Fibroblast of lung (primary cell): ENCODE measurements around the gene ASL. TPM values are rescaled to one million over a fixed set of nuclear protein-coding genes. Genes with fewer than 3 reads are reported as not detected.
A peak's percentile ranks its signal among the peaks of the same experiment; 100 is the strongest.
"Not testable (repeated sequence)": the region's sequence is repeated elsewhere in the genome, so short reads cannot be mapped to it uniquely, and the experiment has no call there.

Source experiments
- DNase-seq, 2 donors: peaks; one replicate each; pipeline versions ENCODE4 v3.0.0 to v3.0.0-alpha.2; 2010; ENCODE audit warnings: low read depth in 2 of 2
- H2AFZ ChIP-seq: 2 replicates; pipeline ENCODE4 v1.5.1; 2012; ENCODE audit warnings: low read length, control low read depth, inconsistent platforms
- H3K27ac ChIP-seq: 2 replicates; pipeline ENCODE4 v1.5.1; 2011; ENCODE audit warnings: low read length, control low read depth; ENCODE audit not compliant: insufficient read depth
- H3K27me3 ChIP-seq: 2 replicates; pipeline ENCODE4 v1.5.1; 2011; ENCODE audit warnings: mild to moderate bottlenecking, low read length; ENCODE audit not compliant: control insufficient read depth, insufficient read depth
- H3K36me3 ChIP-seq: 2 replicates; pipeline ENCODE4 v1.5.1; 2011; ENCODE audit warnings: low read length; ENCODE audit not compliant: control insufficient read depth, insufficient read depth
- H3K4me1 ChIP-seq: 2 replicates; pipeline ENCODE4 v1.5.1; 2011; ENCODE audit warnings: low read length; ENCODE audit not compliant: control insufficient read depth, insufficient read depth; ENCODE audit errors: extremely low read depth
- H3K4me2 ChIP-seq: 2 replicates; pipeline ENCODE4 v1.5.1; 2011; ENCODE audit warnings: low read length, control low read depth; ENCODE audit not compliant: insufficient read depth; ENCODE audit errors: extremely low read depth
- H3K4me3 ChIP-seq, 4 experiments: fragments of 200-600 bp in 1 of 4; sonication (generic) in 1 of 4; replicated peaks in 1 of 4; 2 replicates each; pipeline ENCODE4 v1.5.1; 2011 to 2016; ENCODE audit warnings: low read length in 4 of 4, low read depth in 3 of 4, mild to moderate bottlenecking in 3 of 4, control low read depth in 2 of 4, inconsistent platforms in 1 of 4, mixed read lengths in 1 of 4; ENCODE audit not compliant: insufficient read depth in 1 of 4; ENCODE audit errors: control extremely low read depth in 1 of 4
- H3K79me2 ChIP-seq: 2 replicates; pipeline ENCODE4 v1.5.1; 2012; ENCODE audit warnings: mild to moderate bottlenecking, low read length, inconsistent platforms; ENCODE audit not compliant: control insufficient read depth, insufficient read depth
- H3K9ac ChIP-seq: 2 replicates; pipeline ENCODE4 v1.5.1; 2011; ENCODE audit warnings: mild to moderate bottlenecking, low read length, control low read depth; ENCODE audit not compliant: insufficient read depth
- H3K9me3 ChIP-seq: 2 replicates; pipeline ENCODE4 v1.5.1; 2012; ENCODE audit warnings: low read depth, low read length; ENCODE audit not compliant: control insufficient read depth, insufficient read depth
- H4K20me1 ChIP-seq: 2 replicates; pipeline ENCODE4 v1.5.1; 2011; ENCODE audit warnings: low read length; ENCODE audit not compliant: control insufficient read depth, insufficient read depth; ENCODE audit errors: extremely low read depth
- CTCF ChIP-seq, 2 donors: IDR thresholded peaks in 1 of 2; conservative IDR thresholded peaks in 1 of 2; 1 replicate in 1 of 2; 2 replicates in 1 of 2; pipeline ENCODE4 v1.5.1; 2011 to 2012; ENCODE audit warnings: low read length in 2 of 2, control low read depth in 1 of 2, inconsistent platforms in 1 of 2, low read depth in 1 of 2, mild to moderate bottlenecking in 1 of 2
- EZH2 ChIP-seq: IDR thresholded peaks from 2 replicates; pipeline ENCODE4 v1.5.1; 2012; ENCODE audit warnings: low read length, control low read depth, mild to moderate bottlenecking; ENCODE audit errors: missing control alignments
- polyA plus RNA-seq, 2 donors: library from polyadenylated mRNA; depleted of rRNA in 1 of 2; stranded (reverse) in 1 of 2; unstranded in 1 of 2; fragments of >200 nt; gene quantifications; 2 replicates each; pipeline ENCODE4 v1.2.1, GENCODE V29; 2011 to 2012; ENCODE audit warnings: missing spikeins in 1 of 2
- total RNA-seq: library from RNA; depleted of rRNA; stranded (reverse); fragments of >200 nt; gene quantifications from 2 replicates; pipeline ENCODE4 v1.2.1, GENCODE V29; 2014

The ASL gene
- total and polyA plus RNA-seq, 2 donors (not counting 1 experiment from before 2014, with no cell fraction given): 27.0 to 36.0 TPM

GRCh38 chr7:66060796-66061195, 14.8 kb upstream of the ASL start:
- Histone ChIP-seq H3K4me3 (no peak overlapping the region), H4K20me1 (no peaks in the 10 kb centered on the region), H3K4me2 (no peak overlapping the region), H3K27me3 (no peaks in the 10 kb centered on the region), H3K4me1 (no peaks in the 10 kb centered on the region), H2AFZ (no peak overlapping the region), H3K9ac (no peak overlapping the region), H3K9me3 (no peaks in the 10 kb centered on the region), H3K79me2 (no peaks in the 10 kb centered on the region), H3K27ac (no peak overlapping the region), H3K36me3 (no peaks in the 10 kb centered on the region)
- TF ChIP-seq EZH2 (no peak), CTCF (conservative IDR thresholded peaks at IDR 0.05 in 1 of 2, IDR thresholded peaks at IDR 0.05 in 1 of 2; ENCODE audit: low read depth in 1 of 2, low read length in 2 of 2) (no peak)
- DNase-seq: no peak

- H3K27me3 ChIP-seq: no peaks in the 10 kb centered on the region
- no peaks in the 10 kb centered on the region for H4K20me1 ChIP-seq
- no peak overlapping the region for H3K4me3 ChIP-seq
- no peaks in the 10 kb centered on the region for H3K9me3 ChIP-seq
- no peak for TF ChIP-seq CTCF (conservative IDR thresholded peaks at IDR 0.05 in 1 of 2, IDR thresholded peaks at IDR 0.05 in 1 of 2; ENCODE audit: low read depth in 1 of 2, low read length in 2 of 2)
- TF ChIP-seq EZH2: no peak
- no peak overlapping the region for H3K9ac ChIP-seq
- no peaks in the 10 kb centered on the region for H3K79me2 ChIP-seq
- no peak overlapping the region for H2AFZ ChIP-seq
- no peak overlapping the region for H3K4me2 ChIP-seq
- H3K4me1 ChIP-seq: no peaks in the 10 kb centered on the region
- no peak for DNase-seq
- no peaks in the 10 kb centered on the region for H3K36me3 ChIP-seq
- H3K27ac ChIP-seq: no peak overlapping the region
Measured at GRCh38 chr7:66069732-66070131, 5.9 kb upstream of the ASL start.

GRCh38 chr7:66070222-66070621, 5.4 kb upstream of the ASL start:
- no peak overlapping the region for H3K4me3 ChIP-seq
- no peaks in the 10 kb centered on the region for H3K79me2 ChIP-seq
- DNase-seq: peak in 1 of 2 donors; percentile 30
- H3K27me3 ChIP-seq: no peaks in the 10 kb centered on the region
- H3K9me3 ChIP-seq: no peaks in the 10 kb centered on the region
- no peaks in the 10 kb centered on the region for H3K4me1 ChIP-seq
- no peaks in the 10 kb centered on the region for H4K20me1 ChIP-seq
- H3K27ac ChIP-seq: no peak overlapping the region
- H3K4me2 ChIP-seq: no peak overlapping the region
- no peaks in the 10 kb centered on the region for H3K36me3 ChIP-seq
- no peak overlapping the region for H2AFZ ChIP-seq
- TF ChIP-seq CTCF (conservative IDR thresholded peaks at IDR 0.05 in 1 of 2, IDR thresholded peaks at IDR 0.05 in 1 of 2; ENCODE audit: low read depth in 1 of 2, low read length in 2 of 2): no peak
- no peak for TF ChIP-seq EZH2
- H3K9ac ChIP-seq: no peak overlapping the region

GRCh38 chr7:66072208-66072607, 3.4 kb upstream of the ASL start:
- H3K4me1 ChIP-seq, H3K4me3 ChIP-seq, H2AFZ ChIP-seq, H3K9me3 ChIP-seq, DNase-seq, H3K9ac ChIP-seq, H3K79me2 ChIP-seq, H3K27me3 ChIP-seq, H3K36me3 ChIP-seq, H4K20me1 ChIP-seq, H3K4me2 ChIP-seq, H3K27ac ChIP-seq: not testable (repeated sequence)
